ENCODE results near the gene DNAL1.

DNAL1 gene

DNA sequence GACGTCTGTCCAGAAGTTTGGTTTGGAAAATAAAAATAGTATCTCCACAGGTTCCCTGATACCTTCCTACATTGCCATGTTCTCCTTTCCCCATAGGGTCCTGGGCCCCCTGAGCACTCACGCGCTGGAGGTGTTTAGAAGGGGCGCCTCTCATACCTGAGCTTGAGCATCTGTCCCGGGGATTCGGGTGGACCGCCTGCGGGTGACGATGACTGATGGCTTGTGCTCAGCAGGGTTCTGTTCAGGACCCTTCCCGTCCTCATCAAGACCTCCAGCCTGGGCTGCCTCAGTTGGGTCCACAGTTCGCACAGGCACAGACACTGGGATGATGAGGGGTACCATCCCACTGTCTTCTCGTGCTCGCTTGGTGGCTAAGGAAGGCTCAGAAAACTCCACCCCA, 92.1 kb downstream of the DNAL1 start:
- DNase-seq (no peak), ATAC-seq (no peak)
- Mint-ChIP-seq H3K36me3 (ENCODE audit: low read depth) (peaks cover 32% of the 10 kb centered on the region), H3K4me3 (no peak overlapping the region), H3K27ac (no peak overlapping the region), H3K27me3 (no peaks in the 10 kb centered on the region), H3K9me3 (no peaks in the 10 kb centered on the region), H3K4me1 (peaks cover 22% of the 10 kb centered on the region)

DNA sequence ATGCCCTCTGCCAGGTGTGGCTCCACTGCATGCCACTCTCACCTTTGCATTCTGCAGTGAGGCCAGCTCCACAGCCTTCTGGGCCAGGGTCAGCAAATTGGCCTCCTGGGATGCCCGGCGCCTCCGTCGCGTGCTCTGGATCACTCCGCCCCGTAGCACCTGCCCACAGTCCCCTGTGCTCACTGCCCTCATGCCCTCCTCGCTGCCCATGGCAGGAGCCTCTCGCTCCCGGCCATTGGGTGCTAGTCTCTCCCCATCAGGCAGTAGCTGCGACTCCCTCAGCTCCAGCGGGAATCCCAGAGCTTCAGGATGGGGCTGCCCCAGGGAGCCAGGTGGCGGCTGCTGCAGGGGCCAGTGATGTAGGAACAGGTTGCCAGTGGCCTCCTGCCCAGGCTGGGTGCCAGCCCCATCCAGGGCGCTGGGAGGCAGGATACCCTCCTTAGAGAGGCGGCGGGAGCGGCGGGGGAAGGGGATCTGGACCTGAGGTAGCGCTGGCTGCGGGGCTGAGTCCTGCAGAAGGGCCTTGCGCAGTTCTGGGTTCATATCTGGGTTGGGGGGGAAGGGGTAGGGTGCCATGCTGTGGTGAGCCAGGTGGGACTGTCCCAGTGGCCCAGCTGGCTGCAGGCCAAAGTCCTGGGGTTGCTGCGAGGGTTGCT, 93.9 kb downstream of the DNAL1 start:
- DNase-seq (no peak), ATAC-seq (no peak)
- no peaks in the 10 kb centered on the region for H3K27me3 Mint-ChIP-seq
- no peaks in the 10 kb centered on the region for H3K9me3 Mint-ChIP-seq
- H3K4me3 Mint-ChIP-seq, result no peak overlapping the region
- peaks cover 40% of the 10 kb centered on the region for H3K4me1 Mint-ChIP-seq
- H3K36me3 Mint-ChIP-seq (ENCODE audit: low read depth), result peaks cover 30% of the 10 kb centered on the region
- no peak overlapping the region for H3K27ac Mint-ChIP-seq

DNA sequence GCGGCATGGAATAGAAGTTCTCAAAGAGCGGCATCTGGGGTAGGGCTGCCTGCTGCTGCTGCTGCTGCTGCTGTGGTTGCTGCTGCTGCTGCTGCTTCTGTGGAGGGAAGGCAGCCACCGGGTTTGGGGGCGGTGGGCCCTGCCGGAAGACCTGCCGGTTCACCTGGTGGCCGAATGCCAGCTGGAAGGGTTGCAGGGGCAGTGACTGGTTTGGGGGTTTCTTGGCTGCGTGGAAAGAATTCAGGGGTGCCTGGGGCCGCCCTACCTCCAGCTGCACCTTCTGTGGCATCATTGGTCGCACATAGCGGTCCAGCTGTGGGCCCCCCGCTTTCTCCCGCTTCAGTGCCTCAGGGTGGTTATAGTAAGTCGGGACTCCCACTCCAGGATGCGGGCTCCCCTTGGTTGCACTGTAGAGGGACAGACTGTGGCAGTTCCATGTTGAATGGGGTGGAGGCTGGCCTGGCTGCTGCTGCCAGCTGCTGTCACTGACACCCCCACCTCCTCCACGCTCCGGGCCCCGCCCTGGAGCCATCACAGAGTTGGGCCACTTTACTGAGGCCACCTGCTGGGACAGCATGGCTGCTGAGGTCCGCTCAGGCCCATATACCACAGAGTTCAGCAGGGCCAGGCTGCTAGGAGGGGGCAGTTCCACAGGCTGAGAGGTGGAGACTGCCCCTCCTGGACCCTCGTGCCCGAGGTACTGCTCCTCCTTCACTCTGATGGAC, 94.5 kb downstream of the DNAL1 start:
- Mint-ChIP-seq H3K27ac (no peak overlapping the region), H3K36me3 (ENCODE audit: low read depth) (peaks cover 26% of the 10 kb centered on the region)

DNA sequence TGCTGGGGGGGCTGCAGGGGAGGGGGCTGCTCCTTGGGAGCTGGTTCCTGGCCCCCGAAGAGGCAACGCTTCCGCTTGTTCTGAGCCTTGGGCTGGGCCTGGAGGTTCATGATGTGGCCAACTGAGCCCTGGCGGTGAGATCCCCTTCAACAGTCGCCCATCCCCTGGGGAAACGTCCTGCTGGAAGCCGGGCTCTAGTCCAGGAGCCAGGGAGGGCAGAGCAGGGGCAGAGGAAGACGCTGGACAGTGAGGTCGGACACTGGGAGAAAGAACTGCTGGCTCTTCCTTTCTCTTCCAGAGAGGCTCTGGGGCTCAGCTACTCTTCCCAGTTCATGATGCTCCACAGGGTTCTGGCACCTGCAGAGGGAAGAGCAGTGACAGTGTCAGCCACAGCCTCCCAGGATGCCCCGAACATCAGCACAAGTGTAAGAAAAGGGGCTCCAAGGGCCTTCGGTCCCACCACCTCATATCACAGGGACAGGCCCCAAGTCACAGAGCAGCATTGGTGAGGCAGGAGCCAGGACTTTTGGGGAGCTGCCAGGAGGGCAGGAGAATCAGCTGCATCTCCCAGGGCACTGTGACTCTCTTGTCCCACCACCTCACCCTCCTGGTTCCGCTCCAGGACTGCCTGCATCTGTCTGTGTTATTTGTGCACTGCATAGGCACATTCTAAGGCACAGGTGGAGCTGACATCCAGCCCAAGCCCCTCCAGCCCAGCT, 95.3 kb downstream of the DNAL1 start:
- H3K27me3 Mint-ChIP-seq, result no peaks in the 10 kb centered on the region
- H3K27ac Mint-ChIP-seq, result peak overlapping the region; percentile 97
- ATAC-seq (no peak), DNase-seq (no peak)
- H3K9me3 Mint-ChIP-seq, result no peaks in the 10 kb centered on the region
- no peak overlapping the region for H3K4me3 Mint-ChIP-seq
- H3K36me3 Mint-ChIP-seq (ENCODE audit: low read depth), result peaks cover 19% of the 10 kb centered on the region
- H3K4me1 Mint-ChIP-seq, result peaks cover 54% of the 10 kb centered on the region

More for the DNA sequence above, 94.5 kb downstream of the DNAL1 start:
- ATAC-seq (no peak), DNase-seq (no peak)
- H3K4me1 Mint-ChIP-seq, result peaks cover 47% of the 10 kb centered on the region
- H3K4me3 Mint-ChIP-seq, result no peak overlapping the region
- H3K9me3 Mint-ChIP-seq, result no peaks in the 10 kb centered on the region
- no peaks in the 10 kb centered on the region for H3K27me3 Mint-ChIP-seq

DNA sequence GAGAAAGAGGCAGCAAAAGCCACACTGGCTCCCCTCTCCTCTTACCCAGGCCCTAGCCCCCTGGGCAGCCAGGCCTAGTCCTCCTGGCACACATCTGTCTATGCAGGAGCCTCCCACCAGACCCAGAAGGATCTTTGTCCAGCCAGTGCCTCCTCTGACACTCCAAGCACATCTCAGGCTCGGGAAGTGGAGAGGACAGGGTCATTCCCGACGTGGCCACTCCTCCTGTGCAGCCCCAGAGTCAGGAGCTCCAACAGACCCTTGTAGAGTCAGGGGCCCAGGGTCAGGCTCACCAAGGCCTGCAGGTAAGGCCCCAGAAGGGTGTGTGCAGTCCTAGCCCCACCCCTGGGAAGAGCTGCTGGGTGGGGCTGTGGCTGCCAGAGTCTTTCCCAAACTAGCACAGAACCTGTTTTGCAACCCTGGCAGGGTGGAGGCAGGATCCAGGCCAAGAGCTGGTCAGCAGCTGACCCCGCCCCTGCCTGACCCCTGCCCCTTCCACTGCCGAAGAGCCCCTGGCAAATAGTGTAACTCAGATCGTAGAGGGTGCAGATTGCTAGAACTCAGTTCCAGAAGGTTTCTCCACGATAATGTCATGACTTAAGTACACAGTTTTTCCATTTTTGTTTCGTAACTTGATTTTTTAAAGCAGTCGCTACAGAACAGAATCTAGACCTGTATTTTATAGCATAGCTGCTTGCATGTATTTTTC, 96.0 kb downstream of the DNAL1 start:
- ATAC-seq, result no peak
- H3K4me1 Mint-ChIP-seq, result peaks cover 61% of the 10 kb centered on the region
- no peak for DNase-seq
- peaks cover 15% of the 10 kb centered on the region for H3K36me3 Mint-ChIP-seq (ENCODE audit: low read depth)
- H3K27me3 Mint-ChIP-seq, result no peaks in the 10 kb centered on the region
- peak overlapping the region; percentile 80 for H3K4me3 Mint-ChIP-seq
- H3K9me3 Mint-ChIP-seq, result no peaks in the 10 kb centered on the region
- H3K27ac Mint-ChIP-seq, result peak overlapping the region; percentile 97

DNA sequence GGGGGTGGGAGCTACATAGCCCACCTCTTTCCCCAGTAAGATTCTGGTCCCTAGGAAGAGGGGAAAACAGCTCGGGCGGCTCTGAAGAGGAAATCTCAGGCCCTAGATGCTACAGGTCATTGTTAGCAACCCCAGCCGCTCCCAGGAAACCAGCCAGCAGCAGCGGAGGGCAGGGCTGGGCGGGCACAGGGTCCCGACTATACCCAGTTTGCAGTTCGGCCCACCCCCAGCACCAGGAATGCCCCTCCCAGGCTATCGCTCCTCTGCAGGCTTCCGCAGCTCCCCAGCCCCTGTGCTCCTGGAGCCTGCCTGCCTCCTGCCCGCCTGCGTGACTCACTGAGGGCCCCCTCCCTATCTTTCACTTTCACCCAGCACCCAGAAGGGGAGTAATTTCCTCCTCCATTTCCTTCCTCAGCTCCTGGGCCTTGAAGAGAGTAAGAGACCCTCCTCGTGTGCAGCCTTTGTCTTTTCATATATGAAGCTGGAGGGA, 96.6 kb downstream of the DNAL1 start:
- DNase-seq (peak; percentile 77), ATAC-seq (peak; percentile 79)
- Mint-ChIP-seq H3K9me3 (no peaks in the 10 kb centered on the region), H3K27me3 (no peaks in the 10 kb centered on the region), H3K36me3 (ENCODE audit: low read depth) (peaks cover 13% of the 10 kb centered on the region), H3K4me1 (peaks cover 68% of the 10 kb centered on the region), H3K27ac (peak overlapping the region; percentile 97), H3K4me3 (peak overlapping the region; percentile 80)

DNA sequence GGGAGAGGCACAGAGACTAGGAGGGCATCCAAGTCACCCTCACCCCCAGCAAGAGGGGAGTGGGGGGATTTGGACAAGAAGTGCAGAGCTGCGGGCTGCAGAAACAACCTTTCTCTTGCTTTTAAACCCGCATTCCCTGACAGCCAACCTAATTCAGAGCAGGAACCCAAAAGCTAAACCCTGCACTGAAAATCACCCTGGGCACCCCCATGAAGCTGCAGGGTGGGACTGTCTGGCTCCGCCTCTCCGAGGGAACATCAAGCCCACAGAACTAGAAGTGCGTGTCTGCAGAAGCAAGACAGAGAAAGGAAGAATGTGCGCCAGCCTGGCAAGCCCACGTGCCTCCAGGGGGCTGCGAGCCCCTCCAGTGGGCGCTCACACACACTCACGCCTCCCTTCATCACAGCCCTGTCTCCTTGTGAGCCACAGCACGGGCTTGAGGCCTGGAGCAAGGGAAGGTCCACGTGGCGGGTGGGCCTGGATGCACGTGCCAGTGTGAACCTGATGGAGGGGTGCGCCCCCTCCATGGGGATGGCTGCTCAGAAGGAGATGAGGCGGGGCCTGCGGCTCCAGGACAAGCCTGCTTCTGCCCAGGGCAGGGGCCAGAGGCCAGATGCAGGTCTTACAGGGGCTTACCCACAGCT, 97.2 kb downstream of the DNAL1 start:
- peak overlapping the region; percentile 97 for H3K27ac Mint-ChIP-seq
- DNase-seq (peak; percentile 54), ATAC-seq (peak; percentile 31)
- H3K27me3 Mint-ChIP-seq, result no peaks in the 10 kb centered on the region
- H3K36me3 Mint-ChIP-seq (ENCODE audit: low read depth), result peaks cover 9% of the 10 kb centered on the region
- H3K9me3 Mint-ChIP-seq, result no peaks in the 10 kb centered on the region
- H3K4me3 Mint-ChIP-seq, result peak overlapping the region; percentile 80
- peaks cover 74% of the 10 kb centered on the region for H3K4me1 Mint-ChIP-seq

DNA sequence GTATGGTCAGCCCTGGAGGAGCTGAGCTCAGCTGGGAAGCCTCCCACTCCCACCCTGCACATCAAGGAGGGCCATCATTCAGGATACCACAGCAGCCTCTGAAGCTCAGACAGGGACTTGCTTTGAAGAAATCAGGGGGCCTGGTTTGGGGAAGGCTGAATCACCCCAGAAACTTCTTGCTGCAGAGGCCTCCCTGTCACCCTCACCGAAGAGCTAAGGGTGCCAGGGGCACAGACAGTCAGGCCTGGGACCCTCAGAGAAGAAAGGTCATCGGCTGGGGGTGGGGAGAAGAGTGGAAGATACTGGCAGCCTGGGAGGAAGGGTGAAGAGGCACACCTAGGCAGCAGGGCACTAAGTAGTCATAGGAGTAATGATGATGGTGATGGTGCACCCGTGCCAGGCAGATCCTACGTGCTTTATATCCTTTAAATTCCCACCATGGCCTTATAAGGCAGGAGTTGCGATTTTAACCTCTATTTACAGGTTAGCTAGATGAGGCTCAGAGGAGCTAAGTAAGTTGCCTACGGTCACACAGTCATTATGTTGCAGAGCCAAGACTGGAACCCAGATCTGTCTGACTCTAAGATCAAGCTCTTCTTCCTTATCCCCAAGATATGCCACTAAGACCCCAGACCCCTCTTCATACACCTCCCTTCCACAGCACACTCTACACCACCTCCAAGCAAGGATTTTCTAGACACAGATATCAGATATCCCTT, 97.9 kb downstream of the DNAL1 start:
- peaks cover 80% of the 10 kb centered on the region for H3K4me1 Mint-ChIP-seq
- H3K4me3 Mint-ChIP-seq, result peak overlapping the region; percentile 80
- peaks cover 7% of the 10 kb centered on the region for H3K36me3 Mint-ChIP-seq (ENCODE audit: low read depth)

DNA sequence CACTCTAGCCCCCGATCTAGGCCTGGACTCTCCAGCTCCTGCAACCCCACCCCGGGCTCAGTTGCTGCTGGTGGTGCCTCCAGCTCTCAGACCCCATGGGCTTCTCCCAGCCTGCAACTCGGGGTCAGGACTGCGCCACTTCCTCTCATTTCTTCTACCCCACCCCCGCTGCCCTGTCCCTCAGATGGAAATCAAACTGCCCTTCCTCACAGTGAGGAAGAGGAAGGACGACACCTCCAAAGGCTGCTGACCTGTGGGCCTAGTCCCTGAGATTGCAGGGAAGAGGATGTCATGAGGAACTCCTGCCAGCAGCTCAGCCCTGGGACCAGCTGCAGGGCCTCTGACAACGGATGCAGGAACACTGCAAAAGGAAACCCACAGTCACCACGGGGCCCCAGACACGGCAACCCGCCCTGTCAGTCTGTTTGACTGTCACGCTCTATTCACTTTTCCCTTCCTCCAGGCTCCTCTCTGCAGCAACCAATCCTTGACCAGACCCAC, 98.7 kb downstream of the DNAL1 start:
- Mint-ChIP-seq H3K4me3 (peak overlapping the region; percentile 80), H3K4me1 (peaks cover 88% of the 10 kb centered on the region), H3K36me3 (ENCODE audit: low read depth) (peaks cover 7% of the 10 kb centered on the region), H3K27ac (peak overlapping the region; percentile 97), H3K27me3 (no peaks in the 10 kb centered on the region), H3K9me3 (no peaks in the 10 kb centered on the region)
- peak; percentile 67 for DNase-seq
- peak; percentile 35 for ATAC-seq

More for the DNA sequence above, 97.9 kb downstream of the DNAL1 start:
- Mint-ChIP-seq H3K9me3 (no peaks in the 10 kb centered on the region), H3K27me3 (no peaks in the 10 kb centered on the region), H3K27ac (peak overlapping the region; percentile 97)
- ATAC-seq (peak; percentile 60), DNase-seq (peak; percentile 63)

DNA sequence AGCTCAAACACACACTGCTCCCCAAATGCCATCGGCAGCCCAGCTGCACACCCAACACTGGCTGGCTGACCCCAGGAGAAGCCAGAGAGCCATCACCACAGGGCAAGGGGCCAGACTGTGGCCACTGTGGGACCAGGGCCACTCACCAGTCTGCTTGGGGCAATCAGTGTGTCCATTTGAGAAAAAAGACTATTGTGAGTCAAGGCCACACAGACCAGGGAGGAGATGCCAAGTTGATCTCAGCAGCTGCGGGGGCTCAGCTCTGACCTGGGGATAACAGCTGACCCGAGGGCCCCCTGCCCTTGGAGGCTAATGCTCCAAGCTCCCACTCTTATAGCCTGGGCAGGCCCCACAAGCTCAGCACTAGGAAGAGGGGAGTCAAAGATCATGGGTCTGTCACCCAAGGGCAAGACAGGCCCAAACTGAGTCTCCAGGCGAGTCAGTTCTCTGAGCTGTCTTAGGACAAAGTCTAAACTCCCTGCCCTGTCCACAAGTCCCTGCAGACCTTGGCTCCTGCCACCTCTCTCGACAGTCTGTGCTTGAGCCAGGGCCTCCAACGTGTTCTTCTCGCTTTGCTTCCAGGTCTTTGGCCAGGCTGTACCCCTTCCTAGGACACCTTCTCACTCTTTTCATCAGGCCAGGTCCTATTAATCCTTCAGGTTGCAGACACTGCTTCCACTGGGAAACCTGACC, 99.5 kb downstream of the DNAL1 start:
- Mint-ChIP-seq H3K4me3 (peak overlapping the region; percentile 80), H3K36me3 (ENCODE audit: low read depth) (peaks cover 7% of the 10 kb centered on the region), H3K4me1 (peaks cover 97% of the 10 kb centered on the region), H3K9me3 (no peaks in the 10 kb centered on the region), H3K27ac (peak overlapping the region; percentile 97), H3K27me3 (no peaks in the 10 kb centered on the region)
- DNase-seq, result no peak
- ATAC-seq, result no peak

DNA sequence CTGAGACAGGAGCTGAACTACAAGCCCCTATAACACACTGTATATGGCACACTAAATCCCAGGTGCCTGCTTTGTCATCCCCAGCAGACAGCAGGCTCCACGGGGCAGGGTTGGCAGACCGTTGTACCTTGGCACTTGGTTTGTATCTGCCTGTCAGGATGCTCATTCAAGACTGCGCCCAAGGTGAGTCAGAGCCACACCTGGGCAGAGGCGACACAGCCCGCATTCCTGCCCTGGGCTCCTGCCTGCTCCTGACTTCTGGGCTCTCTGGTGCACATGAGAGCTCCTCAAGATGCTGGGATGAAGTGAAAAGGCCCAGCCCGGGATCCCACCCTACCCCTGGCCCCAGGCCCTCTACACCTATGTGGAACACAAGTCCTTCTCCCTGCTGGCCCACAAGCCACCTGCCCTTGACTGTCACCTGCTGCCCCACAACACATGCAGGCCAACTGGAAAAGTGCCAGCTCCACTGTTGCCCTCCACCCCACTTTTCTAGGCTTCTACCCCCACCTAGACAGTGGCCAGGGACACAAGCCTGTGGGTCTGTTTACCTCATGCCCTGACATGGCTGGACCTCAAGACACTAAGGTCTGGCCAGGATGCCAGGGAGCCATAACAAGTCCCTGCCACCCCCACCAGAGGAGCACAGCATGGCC, 100.2 kb downstream of the DNAL1 start:
- no peaks in the 10 kb centered on the region for H3K27me3 Mint-ChIP-seq
- peaks cover 7% of the 10 kb centered on the region for H3K36me3 Mint-ChIP-seq (ENCODE audit: low read depth)
- H3K4me3 Mint-ChIP-seq, result peak overlapping the region; percentile 80
- no peak for ATAC-seq
- peak overlapping the region; percentile 97 for H3K27ac Mint-ChIP-seq
- no peak for DNase-seq
- H3K9me3 Mint-ChIP-seq, result no peaks in the 10 kb centered on the region
- H3K4me1 Mint-ChIP-seq, result peaks cover 99% of the 10 kb centered on the region
